Fibroblast of mammary gland (primary cell): ENCODE measurements around the gene HAUS8.

Experiments used
- DNase-seq: peaks from one replicate; pipeline ENCODE4 v3.0.0-alpha.2; 2010; ENCODE audit warnings: low read depth
- H3K4me3 ChIP-seq: 2 replicates; pipeline ENCODE4 v1.5.1; 2011; ENCODE audit warnings: low read depth, mild to moderate bottlenecking, low read length, moderate library complexity; ENCODE audit not compliant: control insufficient read depth
- TF ChIP-seq, protein P1 (sequence below): conservative IDR thresholded peaks from 2 replicates; pipeline ENCODE4 v1.5.1; 2011; ENCODE audit warnings: low read depth, low read length, inconsistent platforms; ENCODE audit not compliant: control insufficient read depth, insufficient read depth

Gene HAUS8

DNA sequence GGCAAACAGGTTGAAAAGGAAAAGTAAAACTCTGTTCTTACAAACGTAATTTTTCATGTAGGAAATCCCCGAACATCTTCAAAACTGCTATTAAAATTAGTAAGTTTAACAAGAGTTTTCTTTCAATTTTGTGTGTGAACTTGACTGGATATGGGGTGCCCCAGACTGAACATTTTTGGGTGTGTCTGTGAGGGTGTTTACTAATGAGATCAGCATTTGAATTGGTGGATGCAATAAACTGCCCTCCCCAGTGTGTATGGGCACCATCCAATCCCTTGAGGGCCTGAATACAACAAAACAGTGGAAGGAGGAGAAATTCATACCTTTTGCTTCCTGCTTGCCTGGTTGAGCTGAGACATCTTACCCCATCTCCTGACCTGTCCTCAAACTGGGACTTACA lies 11.8 kb downstream of the HAUS8 start:
- DNase-seq: no peak
- no peak overlapping the region for H3K4me3 ChIP-seq
- TF ChIP-seq, protein P1, sequence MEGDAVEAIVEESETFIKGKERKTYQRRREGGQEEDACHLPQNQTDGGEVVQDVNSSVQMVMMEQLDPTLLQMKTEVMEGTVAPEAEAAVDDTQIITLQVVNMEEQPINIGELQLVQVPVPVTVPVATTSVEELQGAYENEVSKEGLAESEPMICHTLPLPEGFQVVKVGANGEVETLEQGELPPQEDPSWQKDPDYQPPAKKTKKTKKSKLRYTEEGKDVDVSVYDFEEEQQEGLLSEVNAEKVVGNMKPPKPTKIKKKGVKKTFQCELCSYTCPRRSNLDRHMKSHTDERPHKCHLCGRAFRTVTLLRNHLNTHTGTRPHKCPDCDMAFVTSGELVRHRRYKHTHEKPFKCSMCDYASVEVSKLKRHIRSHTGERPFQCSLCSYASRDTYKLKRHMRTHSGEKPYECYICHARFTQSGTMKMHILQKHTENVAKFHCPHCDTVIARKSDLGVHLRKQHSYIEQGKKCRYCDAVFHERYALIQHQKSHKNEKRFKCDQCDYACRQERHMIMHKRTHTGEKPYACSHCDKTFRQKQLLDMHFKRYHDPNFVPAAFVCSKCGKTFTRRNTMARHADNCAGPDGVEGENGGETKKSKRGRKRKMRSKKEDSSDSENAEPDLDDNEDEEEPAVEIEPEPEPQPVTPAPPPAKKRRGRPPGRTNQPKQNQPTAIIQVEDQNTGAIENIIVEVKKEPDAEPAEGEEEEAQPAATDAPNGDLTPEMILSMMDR: no peak

DNA sequence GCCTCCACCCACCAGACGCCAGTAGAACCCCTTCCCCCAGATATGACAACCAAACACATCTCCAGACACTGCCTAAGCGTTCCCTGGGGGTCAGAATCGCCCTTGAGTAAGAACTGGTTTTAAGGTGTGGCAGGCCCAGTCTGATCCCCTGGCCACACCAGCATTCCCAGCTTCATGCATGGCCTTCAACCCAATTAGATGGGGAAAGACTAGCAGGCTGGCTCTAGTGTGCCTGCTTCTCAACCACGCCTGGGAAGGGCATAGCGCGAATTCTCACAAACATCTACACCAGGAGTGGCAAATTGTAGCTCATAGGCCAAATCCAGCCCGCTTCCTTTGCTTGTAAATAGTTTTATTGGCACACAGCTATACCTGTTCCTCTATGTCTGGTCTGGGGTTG lies 13.6 kb downstream of the HAUS8 start:
- no peak for DNase-seq
- TF ChIP-seq, protein P1: no peak
- no peak overlapping the region for H3K4me3 ChIP-seq

DNA sequence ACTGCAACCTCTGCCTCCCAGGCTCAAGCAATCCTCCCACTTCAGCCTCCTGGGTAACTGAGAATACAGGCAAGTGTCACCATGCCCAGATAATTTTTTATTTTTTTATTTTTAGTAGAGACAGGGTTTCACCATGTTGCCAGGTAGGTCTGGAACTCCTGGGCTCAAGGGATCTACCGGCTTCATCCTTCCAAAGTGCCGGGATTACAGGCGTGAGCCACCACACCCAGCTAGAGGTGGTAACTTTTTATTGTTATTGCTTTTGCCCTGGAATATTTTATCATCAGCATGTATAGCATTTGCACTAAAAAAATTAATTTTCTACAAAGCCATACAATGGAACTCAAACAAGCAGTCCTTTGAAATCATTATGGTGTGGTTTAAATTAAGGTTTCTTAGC lies 14.0 kb downstream of the HAUS8 start:
- TF ChIP-seq, protein P1: no peak
- no peak for DNase-seq
- no peak overlapping the region for H3K4me3 ChIP-seq

DNA sequence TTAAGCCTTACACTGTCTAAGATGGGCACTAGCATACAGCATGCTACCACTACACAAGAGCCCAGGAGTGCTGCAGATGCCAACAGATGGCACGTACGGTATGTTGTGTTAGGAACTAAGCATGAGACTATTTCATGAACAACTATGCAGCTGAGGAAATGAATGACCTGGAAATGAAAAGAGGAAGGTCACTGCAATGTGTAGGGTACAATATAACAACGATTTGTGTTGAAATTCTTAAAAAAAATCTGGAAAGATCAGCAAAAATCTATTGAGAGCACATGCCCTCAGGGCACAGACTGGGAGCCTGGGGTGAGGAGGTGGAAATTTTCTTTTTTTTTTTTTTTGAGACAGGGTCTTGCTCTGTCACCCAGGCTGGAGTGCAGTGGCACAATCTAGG lies 14.4 kb downstream of the HAUS8 start:
- no peak for DNase-seq
- no peak overlapping the region for H3K4me3 ChIP-seq
- TF ChIP-seq, protein P1: no peak

DNA sequence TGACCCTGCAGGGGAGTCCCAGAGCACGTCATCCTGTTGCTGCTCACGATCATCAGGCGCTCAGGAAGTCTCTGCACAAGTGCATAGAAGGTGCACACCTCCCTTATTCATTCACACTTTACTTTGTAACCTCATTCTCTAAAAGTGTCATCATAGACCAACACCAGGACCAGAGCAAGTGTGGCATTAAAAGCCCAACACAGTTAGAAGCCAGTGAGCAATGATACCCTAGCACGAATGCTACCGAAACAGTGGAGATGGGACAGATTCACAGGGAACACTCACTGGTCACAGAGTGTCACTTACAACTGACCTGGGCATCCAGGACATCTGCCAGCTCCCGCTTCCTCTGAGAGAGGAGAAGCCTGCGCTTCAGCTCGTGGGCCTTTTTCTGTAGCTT lies 17.0 kb downstream of the HAUS8 start:
- DNase-seq: peak; percentile 57
- H3K4me3 ChIP-seq: no peak overlapping the region
- TF ChIP-seq, protein P1: no peak

DNA sequence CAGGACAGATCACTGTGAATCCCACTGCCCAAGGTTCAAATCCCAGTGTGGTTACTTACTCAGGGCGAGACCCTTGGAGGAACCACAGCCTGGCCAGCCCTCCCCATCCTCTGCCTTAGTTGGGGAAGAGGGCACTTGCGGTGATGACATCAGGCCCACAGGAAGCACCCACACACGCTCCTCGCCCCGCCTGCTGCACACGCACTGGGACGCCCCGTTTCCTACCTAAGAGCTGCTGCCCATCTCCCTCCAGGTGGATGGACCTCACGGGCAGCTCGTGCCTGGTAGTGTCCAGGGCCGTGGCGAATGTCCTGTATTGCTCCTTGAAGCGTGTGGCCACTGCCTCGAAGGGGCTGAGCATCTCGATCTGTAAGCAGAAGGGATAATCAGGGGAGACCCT lies 19.6 kb downstream of the HAUS8 start:
- TF ChIP-seq, protein P1: no peak
- no peak for DNase-seq

DNA sequence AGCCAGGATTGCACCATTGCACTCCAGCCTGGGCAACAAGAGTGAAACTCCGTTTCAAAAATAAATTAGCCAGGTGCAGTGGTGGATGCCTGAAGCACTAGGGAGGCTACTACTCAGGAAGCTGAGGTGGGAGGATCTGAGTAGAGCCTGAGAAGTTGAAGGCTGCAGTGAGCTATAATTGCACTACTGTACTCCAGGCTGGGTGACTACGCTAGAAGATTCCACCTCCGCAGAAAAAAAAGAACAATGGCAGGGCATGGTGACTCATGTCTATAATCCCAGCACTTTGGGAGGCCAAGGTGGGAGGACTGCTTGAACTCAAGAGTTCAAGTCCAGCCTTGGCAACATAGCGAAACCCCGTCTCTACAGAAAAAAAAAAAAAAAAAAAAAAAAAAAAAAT lies 20.5 kb downstream of the HAUS8 start:
- no peak for DNase-seq
- no peak overlapping the region for H3K4me3 ChIP-seq
- TF ChIP-seq, protein P1: no peak

More for the DNA sequence above, 19.6 kb downstream of the HAUS8 start:
- no peak overlapping the region for H3K4me3 ChIP-seq
